Measurements from ENCODE around the gene RARA.
A peak's percentile ranks its signal among the peaks of the same experiment; 100 is the strongest.

Gene RARA

DNA sequence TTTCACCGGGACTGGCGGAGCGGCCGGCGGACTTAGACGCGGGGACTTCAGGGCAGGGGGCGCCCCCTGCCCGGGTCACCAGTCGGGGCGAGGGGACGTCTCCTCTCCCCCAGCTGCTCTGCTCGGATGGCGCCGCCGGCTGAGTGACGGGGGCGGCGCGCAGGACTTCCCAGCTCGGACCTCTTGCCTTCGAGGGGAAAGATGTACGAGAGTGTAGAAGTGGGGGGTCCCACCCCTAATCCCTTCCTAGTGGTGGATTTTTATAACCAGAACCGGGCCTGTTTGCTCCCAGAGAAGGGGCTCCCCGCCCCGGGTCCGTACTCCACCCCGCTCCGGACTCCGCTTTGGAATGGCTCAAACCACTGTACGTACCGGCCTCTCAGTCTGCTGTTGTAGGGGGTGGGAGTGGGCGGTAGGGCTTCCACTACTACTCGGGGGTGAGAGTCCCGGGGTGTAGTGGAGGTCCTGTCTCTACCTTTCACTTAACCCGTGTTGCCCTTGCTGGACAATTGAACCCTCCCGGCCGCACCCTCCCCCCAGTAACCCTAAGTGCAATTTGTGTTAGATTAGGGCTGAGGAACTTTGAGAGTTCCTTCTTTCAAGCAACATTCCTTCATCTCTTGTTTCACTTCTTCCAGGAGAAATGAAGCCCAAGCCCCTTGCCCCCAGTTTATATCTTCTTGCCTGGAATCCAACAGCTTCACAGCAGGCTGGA is 33.7 kb downstream of the RARA start:
- Histone ChIP-seq H3K4me3 (ENCODE audit: low read depth, low read length) (peak overlapping the region; percentile 88), H3K27ac (ENCODE audit: low read depth, low read length) (peak overlapping the region; percentile 49; the same call in 1 of the 2 replicates), H3K27me3 (ENCODE audit: control insufficient read depth, insufficient read depth, low read length) (peaks cover 77% of the 10 kb centered on the region), H3K4me1 (ENCODE audit: control insufficient read depth, insufficient read depth, low read length) (peaks cover 51% of the 10 kb centered on the region), H3K9ac (ENCODE audit: low read length) (peak overlapping the region; percentile 76), H3K9me3 (ENCODE audit: control insufficient read depth, insufficient read depth, low read depth, low read length) (no peaks in the 10 kb centered on the region), H3K36me3 (ENCODE audit: control insufficient read depth, insufficient read depth, low read length) (no peaks in the 10 kb centered on the region)

DNA sequence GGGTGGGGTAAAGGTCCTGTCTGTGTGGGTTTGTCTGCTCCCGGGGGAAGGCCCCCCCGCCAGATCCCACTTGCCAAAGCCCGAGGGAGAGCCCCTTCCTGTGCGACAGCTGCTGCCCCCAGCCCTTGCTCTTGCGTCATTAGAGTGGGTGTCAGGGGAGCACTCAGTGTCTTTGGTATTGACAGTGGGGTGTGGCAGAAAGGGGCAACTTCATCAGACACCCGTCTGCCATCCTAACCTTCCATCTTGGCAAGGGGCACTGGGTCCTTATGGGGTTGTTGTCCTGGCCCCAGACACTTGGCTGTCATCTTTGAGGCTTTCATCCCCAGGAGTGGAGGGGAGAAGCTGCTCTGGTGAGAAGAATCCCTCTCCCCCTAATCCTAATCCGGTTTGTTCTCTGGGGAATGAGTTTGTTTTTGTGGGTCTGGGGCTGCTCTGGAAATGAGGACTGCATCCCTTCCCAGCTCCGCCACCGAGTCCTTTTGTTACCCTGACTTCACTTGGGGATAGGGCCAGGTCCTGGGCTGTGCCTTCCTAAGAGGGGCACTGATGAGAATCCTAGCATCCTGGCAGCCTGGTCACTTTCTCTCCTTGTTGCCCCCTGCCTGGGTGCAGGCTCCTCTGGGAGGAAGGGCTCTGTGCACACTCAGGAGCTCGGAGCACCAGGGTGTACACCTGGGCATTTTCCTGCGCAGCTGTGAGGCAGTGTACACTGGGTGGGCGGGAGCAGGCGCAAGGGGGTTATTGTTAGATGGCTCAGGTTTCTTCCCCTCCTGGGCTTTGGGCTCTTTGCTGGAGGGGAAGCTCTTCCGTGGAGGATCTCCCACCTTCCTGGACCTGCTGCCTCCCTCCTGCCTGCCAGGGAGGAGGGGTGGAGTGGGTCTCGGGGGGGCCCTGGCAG is 34.5 kb downstream of the RARA start:
- Histone ChIP-seq H3K27me3 (ENCODE audit: control insufficient read depth, insufficient read depth, low read length) (peaks cover 77% of the 10 kb centered on the region), H3K36me3 (ENCODE audit: control insufficient read depth, insufficient read depth, low read length) (no peaks in the 10 kb centered on the region), H3K27ac (ENCODE audit: low read depth, low read length) (no peak overlapping the region), H3K9me3 (ENCODE audit: control insufficient read depth, insufficient read depth, low read depth, low read length) (no peaks in the 10 kb centered on the region), H3K4me1 (ENCODE audit: control insufficient read depth, insufficient read depth, low read length) (peaks cover 59% of the 10 kb centered on the region), H3K4me3 (ENCODE audit: low read depth, low read length) (peak overlapping the region; percentile 88), H3K9ac (ENCODE audit: low read length) (peak overlapping the region; percentile 76)

DNA sequence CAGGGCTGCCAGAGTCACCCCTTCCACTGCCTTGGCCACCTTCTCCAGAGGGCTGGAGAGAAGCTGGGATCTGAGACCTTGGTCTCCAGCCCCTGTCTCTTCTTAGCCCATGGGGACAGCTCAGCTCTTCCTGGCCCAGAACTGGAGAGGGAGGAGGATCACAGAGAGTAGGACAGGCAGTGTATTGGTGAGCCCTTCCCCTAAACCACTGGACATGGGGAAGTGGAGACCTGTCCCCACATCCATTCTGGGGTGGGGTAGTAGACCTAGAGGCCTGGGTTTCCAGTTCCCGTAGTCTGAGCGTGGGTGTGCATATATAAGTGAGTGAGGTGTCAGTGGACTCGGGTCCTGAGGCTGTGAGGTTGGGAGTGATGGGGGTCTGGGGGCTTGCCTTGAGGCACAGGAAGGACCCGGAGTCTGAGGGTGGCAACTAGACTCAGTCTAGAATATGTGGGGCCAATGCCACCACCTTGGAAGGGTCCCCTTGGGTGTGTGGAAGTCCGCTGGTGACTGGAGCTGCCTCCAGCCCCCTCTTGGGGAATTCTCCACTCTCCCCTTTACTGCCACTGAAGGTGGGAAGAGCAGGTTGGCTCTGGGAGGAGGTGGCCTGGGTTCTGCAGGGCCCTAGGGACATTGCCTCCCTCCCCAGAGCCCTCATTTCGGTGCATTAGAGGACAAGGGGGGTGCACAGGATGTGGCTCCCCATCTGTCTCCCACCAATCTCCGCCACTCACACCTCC is 35.6 kb downstream of the RARA start:
- peak overlapping the region; percentile 76 for H3K9ac ChIP-seq (ENCODE audit: low read length)
- no peaks in the 10 kb centered on the region for H3K9me3 ChIP-seq (ENCODE audit: control insufficient read depth, insufficient read depth, low read depth, low read length)
- peaks cover 81% of the 10 kb centered on the region for H3K27me3 ChIP-seq (ENCODE audit: control insufficient read depth, insufficient read depth, low read length)
- H3K36me3 ChIP-seq (ENCODE audit: control insufficient read depth, insufficient read depth, low read length) = no peaks in the 10 kb centered on the region
- H3K4me1 ChIP-seq (ENCODE audit: control insufficient read depth, insufficient read depth, low read length) = peaks cover 60% of the 10 kb centered on the region
- H3K27ac ChIP-seq (ENCODE audit: low read depth, low read length) = peak overlapping the region; percentile 74; the same call in 1 of the 2 replicates
- peak overlapping the region; percentile 88 for H3K4me3 ChIP-seq (ENCODE audit: low read depth, low read length)

DNA sequence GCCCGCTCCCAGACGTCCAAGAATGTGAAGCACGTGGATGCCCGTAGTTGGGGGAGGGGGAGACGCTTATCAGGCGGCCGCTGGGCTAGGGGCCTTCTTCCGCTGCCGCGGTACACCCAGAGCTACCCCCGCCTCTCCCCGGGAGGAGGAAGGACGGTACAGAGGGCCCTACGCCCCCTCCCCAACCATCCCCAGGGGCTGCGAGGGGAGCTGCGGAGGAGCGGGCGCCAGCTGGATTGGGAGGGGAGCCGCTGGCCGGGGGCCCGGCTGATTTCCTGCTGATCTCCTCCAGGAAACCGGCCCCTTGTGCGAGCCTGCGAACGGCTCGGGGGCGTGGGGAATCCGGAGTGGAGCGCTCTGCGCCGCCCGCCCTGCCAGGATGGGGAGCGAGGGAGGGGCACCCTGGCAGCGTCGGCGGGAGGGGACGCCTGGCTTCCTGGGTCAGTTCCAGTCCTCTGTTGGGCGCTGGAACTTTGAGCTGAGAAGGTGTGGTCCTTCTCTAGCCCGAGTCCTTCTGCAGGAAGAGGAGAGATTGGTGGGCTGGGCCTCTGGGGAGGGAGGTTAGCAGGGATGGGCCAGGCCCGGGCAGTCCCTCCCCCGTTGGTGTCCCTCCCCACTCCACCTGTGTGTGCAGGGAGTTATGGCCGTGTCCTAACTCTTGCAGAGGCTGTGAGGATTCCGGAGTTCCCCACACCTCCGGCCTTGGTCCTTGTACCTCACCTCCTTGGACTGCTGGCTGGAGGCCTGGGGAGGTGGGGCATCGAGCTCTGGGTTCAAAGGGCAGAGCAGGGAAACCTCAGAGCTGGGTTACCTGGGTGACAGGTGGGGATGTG is 36.4 kb downstream of the RARA start:
- Histone ChIP-seq H3K27me3 (ENCODE audit: control insufficient read depth, insufficient read depth, low read length) (peaks cover 81% of the 10 kb centered on the region), H3K36me3 (ENCODE audit: control insufficient read depth, insufficient read depth, low read length) (no peaks in the 10 kb centered on the region; the same call in 1 of the 2 replicates), H3K4me1 (ENCODE audit: control insufficient read depth, insufficient read depth, low read length) (peaks cover 65% of the 10 kb centered on the region), H3K9ac (ENCODE audit: low read length) (peak overlapping the region; percentile 76), H3K9me3 (ENCODE audit: control insufficient read depth, insufficient read depth, low read depth, low read length) (no peaks in the 10 kb centered on the region), H3K27ac (ENCODE audit: low read depth, low read length) (peak overlapping the region; percentile 74; the same call in 1 of the 2 replicates), H3K4me3 (ENCODE audit: low read depth, low read length) (peak overlapping the region; percentile 88)

DNA sequence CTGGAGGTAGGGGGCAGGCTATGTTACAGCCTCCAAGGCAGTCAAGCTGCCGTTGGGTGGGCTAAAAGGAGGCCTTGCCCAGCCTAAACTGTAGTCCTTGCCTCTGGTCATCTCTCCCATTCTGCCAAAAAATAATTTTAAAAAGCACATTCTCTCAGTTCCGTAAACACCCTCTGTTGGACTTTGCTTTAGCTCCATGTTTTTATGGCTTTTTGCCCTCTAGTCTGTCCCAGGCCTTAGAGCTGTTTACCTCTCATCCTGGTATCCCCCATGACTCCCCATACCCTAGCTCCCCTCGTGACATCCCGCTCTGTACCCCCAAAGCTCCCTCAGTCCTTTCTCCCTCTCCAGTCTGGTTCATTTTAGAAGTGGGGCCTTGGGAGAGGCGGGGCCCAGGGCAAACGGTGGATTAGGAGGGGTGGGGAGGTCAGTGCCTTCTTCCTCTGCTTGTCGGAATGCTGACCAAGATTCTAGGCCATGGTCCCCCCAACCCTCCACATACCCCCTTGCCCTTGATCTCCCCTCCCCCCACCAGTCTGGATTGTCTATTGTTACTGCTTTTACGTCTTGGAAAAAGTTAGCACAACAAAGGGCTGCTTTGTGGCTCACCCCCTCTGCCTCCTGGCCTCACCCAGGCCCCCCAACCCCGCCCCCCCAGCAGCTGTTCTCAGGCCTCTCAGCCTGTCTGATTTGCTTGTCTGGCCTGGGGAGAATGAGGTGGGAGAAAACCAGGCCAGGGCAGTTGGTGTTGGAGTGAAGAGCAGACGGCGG is 37.2 kb downstream of the RARA start:
- Histone ChIP-seq H3K4me1 (ENCODE audit: control insufficient read depth, insufficient read depth, low read length) (peaks cover 66% of the 10 kb centered on the region), H3K9ac (ENCODE audit: low read length) (peak overlapping the region; percentile 76), H3K9me3 (ENCODE audit: control insufficient read depth, insufficient read depth, low read depth, low read length) (no peaks in the 10 kb centered on the region), H3K4me3 (ENCODE audit: low read depth, low read length) (peak overlapping the region; percentile 88), H3K27me3 (ENCODE audit: control insufficient read depth, insufficient read depth, low read length) (peaks cover 74% of the 10 kb centered on the region), H3K27ac (ENCODE audit: low read depth, low read length) (no peak overlapping the region), H3K36me3 (ENCODE audit: control insufficient read depth, insufficient read depth, low read length) (no peaks in the 10 kb centered on the region; the same call in 1 of the 2 replicates)

DNA sequence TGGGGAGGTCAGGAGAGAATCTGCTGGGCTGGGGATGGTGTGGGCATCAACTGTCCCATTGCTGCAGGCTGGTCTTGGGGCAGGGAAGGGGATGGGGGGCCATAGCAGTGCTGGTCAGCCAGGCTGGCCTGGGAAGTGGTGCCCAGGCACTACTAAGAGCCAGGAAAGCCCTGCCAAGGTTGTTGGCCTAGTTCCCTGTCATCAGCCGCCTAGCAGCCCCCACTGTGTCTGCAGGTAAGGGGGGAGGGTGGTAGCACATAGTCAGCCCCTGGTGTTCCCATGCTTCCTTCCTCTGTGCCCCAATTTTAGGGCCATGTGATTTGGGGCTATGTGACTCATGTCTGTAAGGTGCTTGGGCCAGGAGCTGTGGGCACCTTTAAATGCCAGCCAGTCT is 37.8 kb downstream of the RARA start:
- peaks cover 75% of the 10 kb centered on the region for H3K27me3 ChIP-seq (ENCODE audit: control insufficient read depth, insufficient read depth, low read length)
- H3K27ac ChIP-seq (ENCODE audit: low read depth, low read length) = no peak overlapping the region
- H3K4me1 ChIP-seq (ENCODE audit: control insufficient read depth, insufficient read depth, low read length) = peaks cover 72% of the 10 kb centered on the region

DNA sequence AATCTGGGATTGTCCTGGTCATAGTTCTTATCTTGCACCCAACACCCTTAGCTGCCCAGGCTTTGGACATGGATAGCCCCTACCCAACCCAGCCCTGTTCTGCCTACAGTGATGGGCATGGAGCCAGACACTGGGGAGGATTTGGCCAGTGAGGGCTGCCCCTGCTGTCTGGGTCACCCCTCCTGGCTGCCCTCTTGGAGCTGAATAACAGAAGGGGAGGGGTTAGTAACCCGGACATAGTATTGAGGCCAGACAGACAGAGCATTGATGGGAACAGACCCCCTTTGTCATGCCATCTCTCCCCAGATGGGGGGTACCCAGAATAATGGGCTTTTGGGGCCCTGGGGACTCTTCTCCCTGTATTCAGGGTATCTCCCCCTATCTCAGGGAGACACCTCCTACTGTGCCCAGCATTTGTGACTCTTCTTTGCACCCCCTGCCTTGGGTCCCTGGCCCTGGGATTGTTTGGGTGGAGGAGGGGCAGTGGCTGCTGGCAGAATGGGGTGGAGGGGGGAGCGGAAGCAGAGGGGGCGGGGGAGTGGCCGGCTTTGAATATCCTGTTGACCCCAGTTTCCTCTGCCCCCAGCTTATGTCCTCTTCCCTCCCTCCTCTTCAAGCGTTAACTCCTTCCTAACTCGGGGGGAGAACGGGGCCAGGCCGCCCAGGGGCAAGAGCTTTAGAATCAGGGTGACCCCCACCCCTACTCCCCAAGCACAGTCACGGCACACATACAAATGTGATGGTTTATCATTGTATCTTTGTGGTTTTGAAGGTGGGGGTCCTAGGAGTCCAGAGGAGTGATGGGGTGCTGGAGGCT is 38.5 kb downstream of the RARA start:
- Histone ChIP-seq H3K27ac (ENCODE audit: low read depth, low read length) (no peak overlapping the region), H3K9ac (ENCODE audit: low read length) (peak overlapping the region; percentile 10), H3K4me1 (ENCODE audit: control insufficient read depth, insufficient read depth, low read length) (peaks cover 78% of the 10 kb centered on the region), H3K9me3 (ENCODE audit: control insufficient read depth, insufficient read depth, low read depth, low read length) (no peaks in the 10 kb centered on the region), H3K36me3 (ENCODE audit: control insufficient read depth, insufficient read depth, low read length) (peaks cover 8% of the 10 kb centered on the region; the same call in 1 of the 2 replicates), H3K4me3 (ENCODE audit: low read depth, low read length) (peak overlapping the region; percentile 32), H3K27me3 (ENCODE audit: control insufficient read depth, insufficient read depth, low read length) (peaks cover 75% of the 10 kb centered on the region)

More for the DNA sequence above, 37.8 kb downstream of the RARA start:
- peak overlapping the region; percentile 10 for H3K9ac ChIP-seq (ENCODE audit: low read length)
- H3K4me3 ChIP-seq (ENCODE audit: low read depth, low read length) = peak overlapping the region; percentile 13; the same call in 1 of the 2 replicates
- no peaks in the 10 kb centered on the region for H3K9me3 ChIP-seq (ENCODE audit: control insufficient read depth, insufficient read depth, low read depth, low read length)
- peaks cover under 1% of the 10 kb centered on the region; the same call in 1 of the 2 replicates for H3K36me3 ChIP-seq (ENCODE audit: control insufficient read depth, insufficient read depth, low read length)

DNA sequence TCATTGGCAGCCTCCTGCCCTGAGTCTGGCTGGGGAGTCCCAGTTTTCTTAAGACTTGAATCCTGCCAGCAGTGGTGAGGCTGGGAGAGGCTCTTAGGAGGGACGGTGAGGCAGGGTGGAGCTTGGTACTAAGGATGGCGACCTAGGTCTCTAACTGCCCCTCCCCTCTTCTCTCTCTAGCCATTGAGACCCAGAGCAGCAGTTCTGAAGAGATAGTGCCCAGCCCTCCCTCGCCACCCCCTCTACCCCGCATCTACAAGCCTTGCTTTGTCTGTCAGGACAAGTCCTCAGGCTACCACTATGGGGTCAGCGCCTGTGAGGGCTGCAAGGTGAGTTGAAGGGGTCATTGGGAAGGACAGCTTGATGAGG is 39.1 kb downstream of the RARA start:
- peaks cover 75% of the 10 kb centered on the region for H3K4me1 ChIP-seq (ENCODE audit: control insufficient read depth, insufficient read depth, low read length)
- H3K27ac ChIP-seq (ENCODE audit: low read depth, low read length) = no peak overlapping the region
- no peak overlapping the region for H3K9ac ChIP-seq (ENCODE audit: low read length)
- H3K9me3 ChIP-seq (ENCODE audit: control insufficient read depth, insufficient read depth, low read depth, low read length) = no peaks in the 10 kb centered on the region
- H3K4me3 ChIP-seq (ENCODE audit: low read depth, low read length) = peak overlapping the region; percentile 32
- peaks cover 13% of the 10 kb centered on the region; the same call in 1 of the 2 replicates for H3K36me3 ChIP-seq (ENCODE audit: control insufficient read depth, insufficient read depth, low read length)
- peaks cover 69% of the 10 kb centered on the region for H3K27me3 ChIP-seq (ENCODE audit: control insufficient read depth, insufficient read depth, low read length)
